Lower leg skin (tissue), 4 donors: ENCODE results near the gene LRRC39. TPM values are rescaled to one million over a fixed set of nuclear protein-coding genes. Genes with fewer than 3 reads are reported as not detected.

Experiments
- DNase-seq, 2 donors: peaks; one replicate each; pipeline ENCODE4 v3.0.0-alpha.2; 2019; ENCODE audit warnings: low spot score in 2 of 2
- H3K4me3 ChIP-seq: fragments of 200-600 bp; sonication (generic); 2 replicates; pipeline ENCODE4 v1.5.1; 2017; ENCODE audit warnings: mild to moderate bottlenecking, low read depth; ENCODE audit not compliant: poor library complexity, severe bottlenecking
- CTCF ChIP-seq, 3 donors: fragments of 450-650 bp; IDR thresholded peaks; one replicate each; pipeline ENCODE4 v1.5.1; 2016; ENCODE audit warnings: antibody characterized with exemption in 3 of 3, mild to moderate bottlenecking in 3 of 3, moderate library complexity in 2 of 3
- POLR2A ChIP-seq, 2 donors: fragments of 450-650 bp; IDR thresholded peaks; one replicate each; pipeline ENCODE4 v1.6.1; 2016 to 2017; ENCODE audit warnings: antibody characterized with exemption in 2 of 2, mild to moderate bottlenecking in 1 of 2, moderate library complexity in 1 of 2
- WGBS, 2 donors: methylation state at CpG; one replicate each; pipeline ENCODE4 v1.1.5; 2018; 5-methylcytosine and 5-hydroxymethylcytosine counted together
- intact Hi-C: fragments of 100-400 bp; cut with DNase I; formaldehyde crosslinking; loops from one replicate; pipeline ENCODE4 v1.15.0; 2023; ENCODE audit warnings: low total_unique reads
- total RNA-seq, 4 donors: library from RNA; depleted of rRNA; stranded (reverse); fragments of >200 nt; gene quantifications; one replicate each; pipeline ENCODE4 v1.1.0, GENCODE V29; 2016

The LRRC39 gene
- total RNA-seq, 4 donors from 2014 or later = 1.2 to 1.6 (median 1.2) TPM; not detected in 1

- no peak overlapping the region for H3K4me3 ChIP-seq
- WGBS, 2 donors = 54 to 55% methylated on average over 3 of the region's 3 CpGs
- DNase-seq = peak; percentile 52 to 87
- intact Hi-C loops = no loop called here
- TF ChIP-seq CTCF (IDR thresholded peaks at IDR 0.05) = no peak
- no peak for TF ChIP-seq POLR2A (IDR thresholded peaks at IDR 0.05)
Observed at GRCh38 chr1:100187912-100188311, 9.9 kb upstream of the LRRC39 start.

GRCh38 chr1:100184536-100184935 is 6.5 kb upstream of the LRRC39 start:
- intact Hi-C loops = no loop called here
- TF ChIP-seq CTCF (IDR thresholded peaks at IDR 0.05) = no peak
- no peak for TF ChIP-seq POLR2A (IDR thresholded peaks at IDR 0.05)
- WGBS, 2 donors = 43 to 48% methylated on average over 1 of the region's 1 CpG
- DNase-seq = no peak
- no peak overlapping the region for H3K4me3 ChIP-seq

DNA sequence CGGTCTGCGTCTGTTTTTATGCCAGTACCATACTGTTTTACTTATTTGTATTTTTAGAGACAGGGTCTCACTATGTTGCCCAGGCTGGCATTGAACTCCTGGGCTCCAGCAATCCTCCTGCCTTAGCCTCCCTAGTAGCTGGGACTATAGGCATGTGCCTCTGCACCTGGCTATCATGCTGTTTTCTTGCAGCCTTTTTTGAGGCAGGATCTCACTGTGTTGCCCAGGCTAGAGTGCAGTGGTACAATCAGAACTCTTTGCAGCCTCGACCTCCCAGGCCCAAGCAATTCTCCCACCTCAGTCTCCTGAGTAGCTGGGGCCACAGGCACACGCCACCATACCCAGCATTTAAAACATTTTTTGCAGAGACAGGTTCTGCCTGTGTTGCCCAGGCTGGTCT is 5.3 kb upstream of the LRRC39 start:
- no peak overlapping the region for H3K4me3 ChIP-seq
- TF ChIP-seq CTCF (IDR thresholded peaks at IDR 0.05) (no peak), POLR2A (IDR thresholded peaks at IDR 0.05) (no peak)
- 92 to 97% methylated on average over 4 of the region's 4 CpGs for WGBS, 2 donors
- DNase-seq = no peak
- intact Hi-C loops = no loop called here

DNA sequence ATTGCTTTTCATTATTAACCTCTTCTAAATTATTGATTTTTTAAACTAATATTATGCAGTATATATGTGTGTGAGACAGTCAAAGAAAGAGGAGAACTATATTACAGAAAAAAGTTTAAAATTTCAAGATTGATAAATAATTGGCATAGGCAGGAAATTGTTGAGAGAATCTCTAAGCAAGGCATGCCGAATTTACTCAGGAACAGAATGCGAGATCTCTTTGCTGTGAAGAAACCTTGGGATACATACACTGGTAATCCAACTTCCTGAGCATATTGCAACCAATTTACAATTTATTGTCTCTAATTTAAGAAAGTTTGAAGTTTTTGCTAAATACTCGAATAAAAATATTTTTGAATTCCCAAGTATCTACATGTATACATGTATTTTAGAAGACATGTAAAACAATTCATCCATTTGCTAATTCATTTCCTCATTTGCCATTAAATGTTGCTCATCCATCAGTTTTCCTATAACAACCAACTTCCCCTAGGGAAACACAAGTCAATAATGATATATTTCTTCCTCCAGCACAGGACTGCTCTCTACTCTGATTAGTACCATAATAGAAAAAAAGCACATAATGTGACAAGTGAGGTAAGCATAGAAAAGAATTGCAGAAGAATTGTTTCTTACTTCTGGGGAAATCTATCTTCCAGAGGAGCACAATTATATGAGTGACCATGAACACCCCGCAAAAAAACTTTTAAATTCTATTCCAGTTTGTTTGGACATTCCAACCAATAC is 588 bp downstream of the LRRC39 start:
- intact Hi-C loops = no loop called here
- 89 to 90% methylated on average over 4 of the region's 4 CpGs for WGBS, 2 donors
- H3K4me3 ChIP-seq = no peak overlapping the region
- TF ChIP-seq POLR2A (IDR thresholded peaks at IDR 0.05) (no peak), CTCF (IDR thresholded peaks at IDR 0.05) (no peak)
- DNase-seq = no peak

DNA sequence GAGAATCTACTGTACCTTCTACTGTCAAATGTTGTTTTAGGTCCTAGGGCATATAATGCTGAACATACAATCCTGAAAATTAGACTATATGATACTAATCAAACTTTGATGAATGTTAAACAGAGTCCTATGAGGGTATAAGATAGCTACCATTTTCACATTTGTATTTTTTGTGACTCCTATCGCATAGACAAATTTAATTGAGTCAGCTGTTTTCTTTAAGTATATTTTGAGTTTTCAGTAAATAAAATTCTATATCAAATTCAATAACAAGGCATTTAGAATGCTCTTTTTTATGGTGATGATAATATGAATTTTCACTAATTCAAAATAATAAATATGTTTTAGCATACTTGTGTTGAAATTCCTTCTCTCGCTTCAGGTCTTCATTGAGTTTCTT is 10.0 kb downstream of the LRRC39 start:
- intact Hi-C loops = no loop called here
- 97 to 98% methylated on average over 2 of the region's 2 CpGs for WGBS, 2 donors
- no peak for DNase-seq
- H3K4me3 ChIP-seq = no peak overlapping the region
- TF ChIP-seq POLR2A (IDR thresholded peaks at IDR 0.05) = no peak
- no peak for TF ChIP-seq CTCF (IDR thresholded peaks at IDR 0.05)

DNA sequence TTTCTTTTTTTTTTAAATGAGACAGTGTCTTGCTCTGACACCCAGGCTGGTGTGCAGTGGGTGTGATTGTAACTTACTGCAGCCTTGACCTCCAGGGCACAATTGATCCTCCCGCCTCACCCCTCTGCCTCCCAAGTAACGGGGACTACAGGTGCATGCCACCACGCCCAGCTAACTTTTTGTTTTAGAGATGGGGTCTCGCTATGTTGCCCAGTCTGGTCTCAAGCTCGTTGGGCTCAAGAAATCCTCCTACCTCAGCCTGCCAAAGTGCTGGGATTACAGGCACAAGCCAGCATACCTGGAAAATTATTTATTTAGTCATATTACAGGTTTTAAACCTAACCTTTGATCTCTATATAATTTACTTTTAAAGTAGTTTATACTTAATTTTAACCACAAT is 13.4 kb downstream of the LRRC39 start:
- no peak for TF ChIP-seq CTCF (IDR thresholded peaks at IDR 0.05)
- no peak for TF ChIP-seq POLR2A (IDR thresholded peaks at IDR 0.05)
- no peak overlapping the region for H3K4me3 ChIP-seq
- WGBS, 2 donors = 87 to 92% methylated on average over 5 of the region's 5 CpGs
- intact Hi-C loops = no loop called here
- no peak for DNase-seq
